GM21723 (cell line): ENCODE measurements around the gene ONECUT3.

Experiments
- ATAC-seq: cut with Tn5 transposase; IDR thresholded peaks from one replicate; pipeline ENCODE4 v1.9.1; 2021; ENCODE audit warnings: mild to moderate bottlenecking, moderate library complexity; ENCODE audit not compliant: unreplicated experiment

Gene ONECUT3

GRCh38 chr19:1813192-1814182 is 60.2 kb downstream of the ONECUT3 start:
- ATAC-seq = no peak

GRCh38 chr19:1814391-1814790 is 61.1 kb downstream of the ONECUT3 start:
- no peak for ATAC-seq

DNA sequence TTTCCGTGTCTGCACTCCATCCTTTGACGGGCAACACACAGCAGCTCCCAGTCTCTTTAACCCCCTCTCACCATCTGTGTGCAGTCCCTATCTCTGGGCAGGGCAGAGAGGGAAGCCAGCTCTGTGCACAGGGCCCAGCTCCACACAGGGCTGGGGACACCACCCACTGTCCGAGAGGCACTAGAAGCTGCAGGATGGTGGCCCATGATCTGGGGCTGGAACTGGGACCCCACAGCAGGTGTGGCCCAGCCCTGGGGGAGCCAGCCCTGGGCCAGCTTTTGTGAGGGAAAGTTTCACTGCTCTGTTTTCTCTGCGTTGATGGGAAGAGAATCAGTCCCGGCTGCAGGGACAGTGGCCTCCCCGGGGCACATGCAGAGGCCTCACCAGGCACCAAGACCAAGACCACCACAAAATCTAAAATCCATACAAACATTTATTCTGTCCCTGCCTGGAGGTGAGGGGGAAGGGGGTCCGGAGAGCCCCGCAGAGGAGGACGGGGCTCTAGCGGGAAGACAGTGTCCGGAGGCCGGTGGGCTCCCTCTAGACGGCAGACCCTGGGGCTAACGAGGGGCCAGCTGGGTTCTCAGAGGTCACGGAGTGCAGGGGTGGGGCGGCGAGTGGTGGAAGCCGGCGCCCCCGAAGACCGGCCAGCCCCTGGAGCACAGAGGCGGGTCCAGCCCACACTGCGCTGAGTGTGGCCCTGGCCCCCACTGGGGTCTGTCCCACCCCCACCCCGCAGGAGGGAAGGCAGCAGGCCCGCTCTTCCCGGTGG is 61.7 kb downstream of the ONECUT3 start:
- ATAC-seq = no peak

DNA sequence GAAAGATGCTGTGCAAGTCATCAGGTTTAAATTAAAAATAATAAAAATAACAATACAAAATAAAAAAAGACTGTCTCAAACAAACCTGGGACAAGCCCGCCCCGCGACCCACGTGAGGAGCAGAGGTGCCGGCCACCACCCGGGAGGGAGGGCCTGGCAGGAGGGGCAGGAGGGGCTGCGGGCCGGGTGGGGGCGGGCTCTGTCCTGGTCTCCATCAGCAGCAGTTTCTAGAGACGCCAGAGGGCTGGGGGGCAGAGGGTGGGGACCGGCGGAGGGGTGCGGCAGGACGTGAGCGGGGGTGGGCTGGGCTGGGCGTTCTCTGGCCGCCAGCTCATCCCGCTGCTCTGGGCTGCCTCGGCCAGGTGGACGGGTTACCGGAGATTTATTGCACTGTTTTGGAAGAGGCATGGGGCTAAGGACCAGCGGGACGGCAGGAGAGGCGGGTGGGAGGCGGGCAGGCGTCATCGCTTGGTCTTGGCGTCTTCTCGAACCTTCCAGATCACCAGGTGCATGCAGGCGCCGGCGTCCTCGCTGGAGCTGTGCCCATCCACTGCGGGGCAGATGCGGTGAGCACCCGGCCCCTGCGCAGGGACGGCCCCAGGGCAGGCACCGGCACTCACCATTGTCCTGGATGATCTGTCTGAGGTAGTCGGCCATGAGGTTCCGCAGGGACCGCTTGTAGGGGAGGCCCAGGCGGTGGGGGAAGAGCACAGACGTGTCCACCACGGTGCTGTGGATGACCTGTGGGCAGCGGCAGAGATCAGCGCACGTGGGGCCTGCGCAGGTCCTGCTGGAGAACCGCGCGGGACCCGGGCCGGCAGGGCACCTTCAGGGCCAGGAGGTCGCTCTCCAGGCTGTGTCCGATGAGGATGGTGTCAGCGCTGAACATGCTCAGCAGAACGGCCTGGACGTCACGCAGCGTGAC is 62.6 kb downstream of the ONECUT3 start:
- no peak for ATAC-seq

DNA sequence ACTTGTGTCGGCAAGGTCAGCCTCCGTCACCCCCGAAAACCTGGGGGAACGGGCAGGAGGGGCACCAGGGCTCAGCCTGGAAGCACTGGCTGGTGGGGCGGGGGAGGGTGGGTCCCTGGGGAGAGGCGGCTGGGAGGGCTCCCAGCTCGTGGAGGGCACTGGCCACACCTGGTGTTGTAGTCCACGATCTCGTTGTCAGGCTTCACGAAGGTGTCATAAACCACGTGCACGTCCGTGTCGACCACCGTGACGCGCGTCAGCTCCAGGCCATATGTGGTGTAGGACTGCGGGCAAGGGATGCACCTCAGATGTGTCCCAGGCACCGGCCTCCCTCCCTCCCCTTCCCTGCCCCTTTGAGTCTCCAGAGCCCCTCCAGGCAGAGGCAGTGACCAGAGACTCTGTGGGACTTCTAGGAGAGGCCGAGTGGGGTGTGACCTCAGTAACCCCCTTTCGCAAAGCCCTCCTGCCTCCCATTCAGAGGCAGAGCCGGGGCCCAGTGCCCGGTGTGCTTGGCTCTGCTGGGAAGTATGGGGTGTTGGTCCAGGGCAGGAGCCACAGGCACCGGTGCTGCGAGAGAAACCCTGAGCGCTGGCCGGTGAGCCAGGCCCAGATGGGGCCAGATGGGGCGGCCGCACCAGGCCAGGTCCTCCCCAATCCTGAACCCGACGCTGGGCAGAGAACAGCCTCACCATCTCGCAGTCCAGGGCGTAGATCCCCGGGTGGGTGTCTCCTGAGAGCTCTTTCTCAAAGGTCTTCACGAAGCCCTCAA is 63.4 kb downstream of the ONECUT3 start:
- ATAC-seq = no peak

DNA sequence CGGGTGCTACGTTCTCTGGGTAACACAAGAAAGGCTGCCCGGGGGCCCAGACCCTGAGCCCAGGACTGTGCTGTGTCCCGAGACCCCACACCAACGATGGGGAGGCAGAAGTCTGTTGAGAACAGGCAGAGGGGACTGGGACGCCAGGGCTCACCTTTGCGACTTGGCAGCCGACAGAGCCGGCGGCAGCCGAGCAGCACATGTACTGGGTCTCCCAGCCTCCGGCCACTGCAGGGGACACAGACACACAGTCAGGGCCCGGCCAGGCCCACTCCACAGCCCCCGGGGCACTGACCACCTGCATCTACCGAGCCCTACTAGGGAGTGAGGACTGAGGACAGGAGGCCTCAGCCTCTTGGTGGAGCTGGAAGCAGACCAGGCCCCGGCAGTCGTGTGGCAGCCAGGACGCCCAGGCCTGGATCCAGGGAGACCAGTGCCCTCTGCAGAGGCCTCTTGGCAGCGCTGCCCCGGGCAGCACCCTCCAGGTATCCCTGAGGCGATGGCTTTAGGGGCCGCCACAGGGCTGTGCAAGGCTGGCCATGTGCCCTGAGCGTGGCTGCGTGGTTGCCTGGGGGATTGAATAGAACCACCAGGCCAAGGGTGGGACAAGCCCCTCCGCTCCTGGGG is 64.4 kb downstream of the ONECUT3 start:
- ATAC-seq = no peak

DNA sequence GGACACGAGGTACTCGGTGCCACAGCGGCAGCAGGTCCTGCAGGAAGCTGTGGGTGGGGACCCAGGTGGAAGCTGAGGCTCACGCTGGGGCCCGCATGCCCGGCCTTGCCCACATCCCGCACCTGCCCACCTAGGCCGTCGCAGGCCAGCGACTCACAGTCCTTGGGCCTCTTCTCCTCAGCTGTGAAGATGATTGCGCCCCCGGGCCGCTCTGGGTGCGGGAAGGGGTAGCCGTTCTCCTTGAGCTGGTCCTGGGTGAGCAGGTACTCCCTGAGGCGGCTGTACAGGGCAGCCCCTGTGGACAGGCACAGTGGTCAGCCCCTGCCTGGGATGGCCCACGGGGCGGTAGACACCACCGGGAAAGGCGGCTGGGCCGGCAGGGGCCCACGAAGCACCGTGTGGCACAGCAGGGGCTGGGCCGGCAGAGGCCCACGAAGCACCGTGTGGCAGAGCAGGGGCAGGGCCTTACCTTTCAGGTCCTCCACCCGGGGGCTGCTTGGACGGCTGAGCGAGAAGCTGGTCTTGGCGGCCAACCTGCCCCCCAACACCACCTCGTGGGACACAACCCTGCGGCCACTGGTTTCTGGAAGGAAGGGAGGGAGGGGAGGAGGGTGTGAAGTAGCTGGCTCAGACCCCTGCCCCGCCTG is 65.4 kb downstream of the ONECUT3 start:
- ATAC-seq = no peak

- no peak for ATAC-seq
Observed at GRCh38 chr19:1819341-1820255, 66.3 kb downstream of the ONECUT3 start.

- ATAC-seq = no peak
Observed at GRCh38 chr19:1822210-1822609, 68.9 kb downstream of the ONECUT3 start.

GRCh38 chr19:1823020-1823419 is 69.7 kb downstream of the ONECUT3 start:
- ATAC-seq = no peak

GRCh38 chr19:1823539-1824251 is 70.4 kb downstream of the ONECUT3 start:
- no peak for ATAC-seq

- ATAC-seq = no peak
Observed at GRCh38 chr19:1824252-1824622, 70.9 kb downstream of the ONECUT3 start.

DNA sequence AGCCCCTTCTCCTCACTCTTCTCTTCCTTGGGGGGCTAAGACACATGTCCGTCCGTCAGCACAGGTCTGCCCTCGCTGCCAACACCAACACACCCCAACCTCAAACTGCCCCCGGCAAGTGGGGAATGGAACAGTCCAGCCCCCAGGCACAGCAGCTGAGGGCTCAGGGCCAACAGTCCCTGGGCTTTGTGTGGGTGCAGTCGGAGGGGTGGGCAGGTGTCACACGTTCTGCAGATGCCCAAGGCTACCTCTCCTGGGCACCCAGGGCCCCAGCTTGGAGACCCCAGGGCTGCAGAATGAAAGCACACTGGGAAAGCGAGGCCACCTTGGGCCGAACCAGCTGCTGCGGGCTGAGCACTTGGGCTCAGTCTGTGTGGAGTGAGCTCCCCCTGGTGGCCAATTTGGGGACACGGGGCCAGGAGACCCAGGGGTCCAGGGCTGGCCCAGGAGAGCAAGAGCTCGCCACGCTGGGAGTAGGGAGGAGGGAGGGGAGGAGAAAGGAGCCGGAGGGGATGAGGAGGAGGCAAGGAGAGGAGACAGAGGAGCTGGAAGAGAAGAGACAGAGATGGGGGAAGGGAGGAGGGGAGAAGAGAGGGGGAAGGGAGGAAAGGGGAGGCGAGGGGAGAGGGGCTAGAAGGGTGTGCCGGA is 72.7 kb downstream of the ONECUT3 start:
- no peak for ATAC-seq

GRCh38 chr19:1826557-1827521 is 73.5 kb downstream of the ONECUT3 start:
- ATAC-seq = no peak

GRCh38 chr19:1827566-1828278 is 74.4 kb downstream of the ONECUT3 start:
- ATAC-seq = no peak
